Ovary (tissue), 9 donors: Measurements from ENCODE around the gene ARRB2. TPM values are rescaled to one million over a fixed set of nuclear protein-coding genes. Genes with fewer than 3 reads are reported as not detected.

Source experiments
- DNase-seq, 5 donors: peaks; one replicate each; pipeline ENCODE4 v3.0.0-alpha.2; 2019 to 2020
- H3K27ac ChIP-seq, 2 donors: fragments of 200-600 bp; one replicate each; pipeline versions ENCODE4 v1.5.1 to v1.8.0; 2019 to 2022
- H3K27me3 ChIP-seq: fragments of 200-600 bp; one replicate; pipeline ENCODE4 v1.8.0; 2022
- H3K36me3 ChIP-seq: fragments of 200-600 bp; sonication (generic); one replicate; pipeline ENCODE4 v1.5.1; 2019
- H3K4me1 ChIP-seq: one replicate; pipeline ENCODE4 v1.8.1; 2013; ENCODE audit warnings: mild to moderate bottlenecking, moderate library complexity; ENCODE audit not compliant: insufficient read depth
- H3K4me3 ChIP-seq: fragments of 200-600 bp; sonication (generic); one replicate; pipeline ENCODE4 v1.5.1; 2017
- H3K9me3 ChIP-seq, 2 donors: fragments of 200-600 bp in 1 of 2; sonication (generic) in 1 of 2; one replicate each; pipeline versions ENCODE4 v1.5.1 to v1.8.1; 2013 to 2019; ENCODE audit warnings: mild to moderate bottlenecking in 1 of 2, moderate library complexity in 1 of 2
- CTCF ChIP-seq, 3 donors: fragments of 450-650 bp in 2 of 3; fragments of 200-600 bp in 1 of 3; IDR thresholded peaks; one replicate each; pipeline versions ENCODE4 v1.5.1 to v1.8.0; 2016 to 2022; ENCODE audit warnings: antibody characterized with exemption in 3 of 3, mild to moderate bottlenecking in 1 of 3
- EP300 ChIP-seq: sonication (generic); formaldehyde crosslinking; IDR thresholded peaks from one replicate; pipeline ENCODE4 v1.6.1; 2017; ENCODE audit warnings: antibody characterized with exemption
- POLR2A ChIP-seq: fragments of 450-650 bp; IDR thresholded peaks from one replicate; pipeline ENCODE4 v1.6.1; 2017; ENCODE audit warnings: antibody characterized with exemption, mild to moderate bottlenecking, moderate library complexity
- WGBS, 3 donors: extraction: QIAGEN DNeasy Blood & Tissue Kit in 1 of 3; methylation state at CpG; one replicate each; pipeline versions ENCODE4 v1.1.5 to v1.1.7; 2013 to 2017; 5-methylcytosine and 5-hydroxymethylcytosine counted together
- intact Hi-C, 4 donors: fragments of 100-400 bp; cut with DNase I; formaldehyde crosslinking; loops; one replicate each; pipeline versions ENCODE4 v1.11.0 to v1.15.1; 2022 to 2023
- polyA plus RNA-seq, 2 donors: library from polyadenylated mRNA; stranded (reverse); fragments of 200-250 nt in 1 of 2; fragments of 350-450 nt in 1 of 2; fragmentation: Illumina TruSeq in 1 of 2; extraction: RNeasy Lipid Tissue Mini Kit (QIAGEN cat#74804) in 1 of 2; gene quantifications; one replicate each; pipeline ENCODE4 v1.2.3, GENCODE V29; 2013 to 2014
- total RNA-seq, 7 donors: library from RNA; depleted of rRNA in 2 of 7; stranded (reverse); fragments of >200 nt in 2 of 7; fragmentation: NEBNext Ultra II Directional in 3 of 7; extraction: Animal tissue kit (Norgen Biotek cat#: 25700) in 3 of 7; gene quantifications; one replicate each; pipeline versions ENCODE4 v1.1.0 to v1.2.4, GENCODE V29; 2016 to 2023
- donor health status: DM: no; HTN: no; CAD: no; lungs with moderate emphysema.
- donor health status: DM: no; HTN: no; CAD: no.
- donor health status: Bipolar disorder and iron deficiency.
- donor health status: DM: yes; HTN: yes; CAD: no.
- donor health status: DM: no; HTN: no; CAD: no.
- donor health status: DM: yes; HTN: yes; CAD: no.

The ARRB2 gene
- total and polyA plus RNA-seq, 9 donors = 13.4 to 40.6 (median 30.6) TPM

DNA sequence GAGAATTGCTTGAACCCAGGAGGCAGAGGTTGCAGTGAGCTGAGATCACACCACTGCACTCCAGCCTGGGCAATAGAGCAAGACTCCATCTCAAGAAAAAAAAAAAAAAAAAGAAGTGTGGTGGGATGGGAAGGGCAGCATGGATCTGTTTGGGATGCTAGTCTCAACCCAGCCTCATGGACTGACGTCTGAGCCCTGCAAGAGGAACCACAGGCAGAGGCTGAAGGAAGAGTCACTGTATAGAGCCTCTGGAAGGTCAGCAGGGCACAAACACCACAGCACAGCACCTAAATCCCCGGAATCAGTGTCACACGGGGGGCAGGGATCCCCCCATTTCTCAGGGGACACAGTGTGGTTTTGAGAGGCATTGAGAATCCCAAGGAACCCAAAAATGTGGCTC is 40.2 kb downstream of the ARRB2 start:
- Histone ChIP-seq H3K27ac (no peak overlapping the region), H3K4me1 (no peaks in the 10 kb centered on the region), H3K9me3 (no peaks in the 10 kb centered on the region), H3K36me3 (no peaks in the 10 kb centered on the region), H3K27me3 (no peaks in the 10 kb centered on the region), H3K4me3 (no peak overlapping the region)
- DNase-seq = no peak
- intact Hi-C loops = no loop called here
- 30 to 38% (median 34%) methylated on average over 3 of the region's 3 CpGs for WGBS, 3 donors
- TF ChIP-seq POLR2A (no peak), CTCF (IDR thresholded peaks at IDR 0.05) (no peak), EP300 (no peak)

DNA sequence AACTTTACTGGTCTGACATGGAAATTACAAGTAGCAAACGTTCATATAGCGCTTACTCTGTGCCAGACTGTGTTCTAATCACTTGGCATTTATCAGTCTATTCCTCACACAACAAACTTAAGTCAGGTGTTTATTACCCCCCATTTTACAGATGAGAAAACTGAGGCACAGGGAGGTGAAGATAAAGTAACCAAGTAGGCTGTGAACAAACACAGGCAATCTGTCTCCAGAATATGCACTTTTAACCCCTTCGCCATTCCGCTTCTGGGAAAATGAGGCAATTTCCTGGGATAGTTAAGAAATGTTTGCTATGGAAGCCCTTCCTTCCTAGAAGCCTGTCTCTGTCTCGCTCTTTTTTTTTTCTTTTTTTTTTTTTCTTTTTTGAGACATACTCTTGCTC is 41.5 kb downstream of the ARRB2 start:
- no peak overlapping the region for H3K27ac ChIP-seq
- H3K4me1 ChIP-seq = no peaks in the 10 kb centered on the region
- TF ChIP-seq EP300 (no peak), CTCF (IDR thresholded peaks at IDR 0.05) (no peak), POLR2A (no peak)
- DNase-seq = no peak
- H3K9me3 ChIP-seq = no peaks in the 10 kb centered on the region
- H3K4me3 ChIP-seq = no peak overlapping the region
- intact Hi-C loops = no loop called here
- H3K36me3 ChIP-seq = no peaks in the 10 kb centered on the region
- H3K27me3 ChIP-seq = no peaks in the 10 kb centered on the region
- 65 to 71% (median 69%) methylated on average over 5 of the region's 5 CpGs for WGBS, 3 donors

- Histone ChIP-seq H3K4me3 (no peak overlapping the region), H3K4me1 (no peaks in the 10 kb centered on the region), H3K27ac (no peak overlapping the region), H3K9me3 (no peaks in the 10 kb centered on the region), H3K36me3 (no peaks in the 10 kb centered on the region), H3K27me3 (no peaks in the 10 kb centered on the region)
- DNase-seq = no peak
- 70 to 75% (median 75%) methylated on average over 1 of the region's 1 CpG for WGBS, 3 donors
- intact Hi-C loops = no loop called here
- TF ChIP-seq EP300 (no peak), CTCF (IDR thresholded peaks at IDR 0.05) (no peak), POLR2A (no peak)
Measured at GRCh38 chr17:4753392-4753791, 43.0 kb downstream of the ARRB2 start.

DNA sequence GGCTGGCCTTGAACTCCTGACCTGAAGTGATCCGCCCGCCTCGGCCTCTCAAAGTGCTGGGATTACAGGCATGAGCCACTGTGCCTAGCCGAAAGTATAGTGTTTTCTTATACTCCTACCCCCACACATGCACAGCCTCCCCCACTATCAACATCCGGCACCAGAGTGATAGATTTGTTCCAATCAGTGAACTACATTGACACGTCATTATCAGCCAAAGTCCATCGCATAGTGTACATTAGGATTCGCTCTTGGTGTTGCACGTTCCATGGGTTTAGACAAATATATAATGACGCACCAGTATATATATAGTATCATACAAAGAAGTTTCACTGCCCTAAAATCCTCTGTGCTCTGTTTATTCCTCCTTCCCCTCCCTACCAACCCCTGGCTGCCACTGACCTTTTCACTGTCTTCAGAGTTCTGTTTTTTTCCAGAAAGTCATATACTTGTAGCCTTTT is 49.4 kb downstream of the ARRB2 start:
- no peaks in the 10 kb centered on the region for H3K36me3 ChIP-seq
- H3K27me3 ChIP-seq = no peaks in the 10 kb centered on the region
- WGBS, 3 donors = 36 to 57% (median 47%) methylated on average over 10 of the region's 10 CpGs
- TF ChIP-seq EP300 (no peak), POLR2A (no peak), CTCF (IDR thresholded peaks at IDR 0.05) (no peak)
- H3K27ac ChIP-seq = no peak overlapping the region
- intact Hi-C loops = no loop called here
- no peaks in the 10 kb centered on the region for H3K9me3 ChIP-seq
- H3K4me3 ChIP-seq = no peak overlapping the region
- DNase-seq = no peak
- H3K4me1 ChIP-seq = no peaks in the 10 kb centered on the region

GRCh38 chr17:4764595-4764994 is 54.2 kb downstream of the ARRB2 start:
- no peak for DNase-seq
- WGBS, 3 donors = 64 to 75% (median 69%) methylated on average over 3 of the region's 3 CpGs
- no peaks in the 10 kb centered on the region for H3K27me3 ChIP-seq
- no peaks in the 10 kb centered on the region for H3K36me3 ChIP-seq
- no peak overlapping the region for H3K4me3 ChIP-seq
- H3K9me3 ChIP-seq = no peaks in the 10 kb centered on the region
- TF ChIP-seq CTCF (IDR thresholded peaks at IDR 0.05) (no peak), POLR2A (no peak), EP300 (no peak)
- no peaks in the 10 kb centered on the region for H3K4me1 ChIP-seq
- intact Hi-C loops = no loop called here
- H3K27ac ChIP-seq = no peak overlapping the region
